CD4-positive, alpha-beta T cell (primary cell): ENCODE measurements around the gene CDK5R2. TPM values are rescaled to one million over a fixed set of nuclear protein-coding genes. Genes with fewer than 3 reads are reported as not detected.

Experiments used
- ATAC-seq: fragments of 200-7000 bp; cut with Tn5 transposase; one replicate; pipeline ENCODE4 v1.10.0; 2022; ENCODE audit warnings: mild to moderate bottlenecking; ENCODE audit not compliant: poor library complexity
- CTCF ChIA-PET: fragments of 350-600 bp; sonication (Branson Sonifier 250); formaldehyde crosslinking; loops from one replicate; lab custom pipeline; 2021; ENCODE audit warnings: antibody characterized with exemption, inconsistent platforms; lab: Charles Lee
- POLR2A ChIA-PET: fragments of 350-600 bp; sonication (Branson Sonifier 250); formaldehyde crosslinking; loops from one replicate; lab custom pipeline; 2021; ENCODE audit warnings: antibody characterized with exemption, inconsistent platforms; lab: Charles Lee
- DNase-seq, 14 experiments: peaks; one replicate each; pipeline ENCODE4 v3.0.0-alpha.2; 2013 to 2020; ENCODE audit warnings: mixed read lengths in 2 of 14
- H3K27ac ChIP-seq, 2 donors: one replicate each; pipeline versions ENCODE4 v1.5.1 to v1.7.0; 2013; ENCODE audit warnings: low read length in 2 of 2, low read depth in 1 of 2, mild to moderate bottlenecking in 1 of 2
- H3K27me3 ChIP-seq, 2 experiments: 1 replicate in 1 of 2; 2 replicates in 1 of 2; pipeline versions ENCODE4 v1.6.1 to v1.7.0; 2013; ENCODE audit warnings: low read length in 2 of 2, control low read depth in 1 of 2, mild to moderate bottlenecking in 1 of 2, moderate library complexity in 1 of 2; ENCODE audit not compliant: insufficient read depth in 2 of 2, control insufficient read depth in 1 of 2
- H3K36me3 ChIP-seq: one replicate; pipeline ENCODE4 v1.6.1; 2013; ENCODE audit warnings: low read length, control low read depth; ENCODE audit not compliant: insufficient read depth
- H3K4me1 ChIP-seq: one replicate; pipeline ENCODE4 v1.6.1; 2013; ENCODE audit warnings: low read length, control low read depth; ENCODE audit not compliant: insufficient read depth
- H3K4me3 ChIP-seq: one replicate; pipeline ENCODE4 v1.5.1; 2013; ENCODE audit warnings: mild to moderate bottlenecking, low read length, moderate library complexity
- H3K9me3 ChIP-seq, 2 experiments: 1 replicate in 1 of 2; 2 replicates in 1 of 2; pipeline versions ENCODE4 v1.6.1 to v1.7.0; 2013; ENCODE audit warnings: low read length in 2 of 2, mild to moderate bottlenecking in 2 of 2, control low read depth in 1 of 2, moderate library complexity in 1 of 2; ENCODE audit not compliant: control insufficient read depth in 1 of 2, insufficient read depth in 1 of 2
- H3K27ac Mint-ChIP-seq: one replicate; pipeline ENCODE4 v1.8.0; 2020; ENCODE audit warnings: mixed read lengths
- H3K27me3 Mint-ChIP-seq: one replicate; pipeline ENCODE4 v1.8.0; 2021; ENCODE audit warnings: mixed read lengths
- H3K36me3 Mint-ChIP-seq: one replicate; pipeline ENCODE4 v1.8.0; 2021; ENCODE audit warnings: low read depth, mixed read lengths
- H3K4me1 Mint-ChIP-seq: one replicate; pipeline ENCODE4 v1.8.0; 2021; ENCODE audit warnings: low read depth, mixed read lengths
- H3K4me3 Mint-ChIP-seq: one replicate; pipeline ENCODE4 v1.8.0; 2020; ENCODE audit warnings: mild to moderate bottlenecking, mixed read lengths
- H3K9me3 Mint-ChIP-seq: one replicate; pipeline ENCODE4 v1.8.0; 2020; ENCODE audit warnings: mixed read lengths
- intact Hi-C, 2 experiments: fragments of 100-400 bp; cut with DNase I in 1 of 2; cut with micrococcal nuclease in 1 of 2; formaldehyde crosslinking; loops; one replicate each; pipeline versions ENCODE4 v1.15.1 to v1.9.0; 2023 to 2025; cut with DNase I, micrococcal nuclease
- total RNA-seq, 174 experiments: library from RNA in 2 of 174; stranded (reverse) in 2 of 174; gene quantifications; one replicate each; pipeline ENCODE4 v1.2.3 and lab custom pipeline; 2021 to 2026
- TF ChIP-seq, protein P1 (sequence below): fragments of 200-600 bp; IDR thresholded peaks from one replicate; pipeline ENCODE4 v1.8.0; 2022; ENCODE audit warnings: antibody characterized with exemption, mild to moderate bottlenecking

CDK5R2 gene
- total RNA-seq, 2 experiments from 2014 or later: not detected

DNA sequence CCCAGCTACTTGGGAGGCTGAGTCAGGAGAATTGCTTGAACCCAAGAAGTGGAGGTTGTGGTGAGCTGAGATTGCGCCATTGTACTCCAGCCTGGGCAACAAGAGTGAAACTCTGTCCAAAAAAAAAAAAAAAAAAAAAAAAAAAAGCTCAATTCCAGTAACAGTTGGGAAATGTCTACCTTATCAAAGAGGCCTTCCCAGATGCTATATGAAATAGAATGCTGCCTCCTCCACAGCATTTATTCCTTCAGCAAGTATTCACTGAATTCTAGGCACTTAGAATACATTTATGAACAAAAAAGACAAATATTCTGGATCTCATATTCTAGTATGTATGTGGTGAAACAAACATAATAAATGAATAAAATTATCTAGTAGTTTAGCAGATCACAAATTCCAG, 12.8 kb upstream of the CDK5R2 start:
- H3K4me1 Mint-ChIP-seq: no peaks in the 10 kb centered on the region
- Histone ChIP-seq H3K27me3 (peaks cover 16 to 47% of the 10 kb centered on the region in 2 experiments), H3K4me1 (no peaks in the 10 kb centered on the region), H3K36me3 (no peaks in the 10 kb centered on the region), H3K9me3 (peaks cover 0 to 3% of the 10 kb centered on the region in 2 experiments), H3K4me3 (no peak overlapping the region), H3K27ac (no peak overlapping the region)
- TF ChIP-seq, protein P1, sequence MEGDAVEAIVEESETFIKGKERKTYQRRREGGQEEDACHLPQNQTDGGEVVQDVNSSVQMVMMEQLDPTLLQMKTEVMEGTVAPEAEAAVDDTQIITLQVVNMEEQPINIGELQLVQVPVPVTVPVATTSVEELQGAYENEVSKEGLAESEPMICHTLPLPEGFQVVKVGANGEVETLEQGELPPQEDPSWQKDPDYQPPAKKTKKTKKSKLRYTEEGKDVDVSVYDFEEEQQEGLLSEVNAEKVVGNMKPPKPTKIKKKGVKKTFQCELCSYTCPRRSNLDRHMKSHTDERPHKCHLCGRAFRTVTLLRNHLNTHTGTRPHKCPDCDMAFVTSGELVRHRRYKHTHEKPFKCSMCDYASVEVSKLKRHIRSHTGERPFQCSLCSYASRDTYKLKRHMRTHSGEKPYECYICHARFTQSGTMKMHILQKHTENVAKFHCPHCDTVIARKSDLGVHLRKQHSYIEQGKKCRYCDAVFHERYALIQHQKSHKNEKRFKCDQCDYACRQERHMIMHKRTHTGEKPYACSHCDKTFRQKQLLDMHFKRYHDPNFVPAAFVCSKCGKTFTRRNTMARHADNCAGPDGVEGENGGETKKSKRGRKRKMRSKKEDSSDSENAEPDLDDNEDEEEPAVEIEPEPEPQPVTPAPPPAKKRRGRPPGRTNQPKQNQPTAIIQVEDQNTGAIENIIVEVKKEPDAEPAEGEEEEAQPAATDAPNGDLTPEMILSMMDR: no peak
- H3K9me3 Mint-ChIP-seq: peaks cover under 1% of the 10 kb centered on the region
- no peak overlapping the region for H3K27ac Mint-ChIP-seq
- DNase-seq (no peak), ATAC-seq (no peak)
- ChIA-PET POLR2A (no interaction called here), CTCF (no interaction called here)
- no peaks in the 10 kb centered on the region for H3K36me3 Mint-ChIP-seq
- intact Hi-C loops: no loop called here
- H3K27me3 Mint-ChIP-seq: peaks cover 66% of the 10 kb centered on the region
- no peak overlapping the region for H3K4me3 Mint-ChIP-seq

DNA sequence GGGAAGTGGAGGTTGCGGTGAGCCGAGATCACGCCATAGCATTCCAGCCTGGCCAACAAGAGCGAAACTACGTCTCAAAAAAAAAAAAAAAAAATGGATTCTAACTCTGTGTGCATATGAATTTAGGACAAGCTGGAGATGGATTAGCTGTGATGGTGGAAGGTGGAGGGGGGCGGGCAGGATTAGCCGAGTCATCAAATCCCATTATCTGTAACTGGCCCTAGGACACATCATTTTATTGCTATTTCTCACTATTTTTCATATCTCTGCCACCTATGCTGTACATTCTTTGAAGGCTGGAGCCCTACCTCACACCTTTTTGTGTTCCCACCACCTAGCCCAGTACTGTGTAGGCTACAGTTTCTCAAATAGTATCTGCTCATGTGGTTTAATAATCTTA, 7.3 kb upstream of the CDK5R2 start:
- intact Hi-C loops: no loop called here
- Histone ChIP-seq H3K4me3 (no peak overlapping the region), H3K4me1 (no peaks in the 10 kb centered on the region), H3K9me3 (no peaks in the 10 kb centered on the region), H3K27me3 (peaks cover 23 to 34% of the 10 kb centered on the region in 2 experiments), H3K36me3 (no peaks in the 10 kb centered on the region), H3K27ac (no peak overlapping the region)
- TF ChIP-seq, protein P1: no peak
- no peaks in the 10 kb centered on the region for H3K4me1 Mint-ChIP-seq
- H3K36me3 Mint-ChIP-seq: no peaks in the 10 kb centered on the region
- ATAC-seq (no peak), DNase-seq (no peak)
- peaks cover 79% of the 10 kb centered on the region for H3K27me3 Mint-ChIP-seq
- ChIA-PET POLR2A (no interaction called here), CTCF (interaction anchor here (1.3 kb wide), 1 partner anchor 11 kb away, joined by 5 read pairs; no protein-coding TSS in a partner anchor)
- no peak overlapping the region for H3K27ac Mint-ChIP-seq
- H3K9me3 Mint-ChIP-seq: no peaks in the 10 kb centered on the region
- H3K4me3 Mint-ChIP-seq: no peak overlapping the region

DNA sequence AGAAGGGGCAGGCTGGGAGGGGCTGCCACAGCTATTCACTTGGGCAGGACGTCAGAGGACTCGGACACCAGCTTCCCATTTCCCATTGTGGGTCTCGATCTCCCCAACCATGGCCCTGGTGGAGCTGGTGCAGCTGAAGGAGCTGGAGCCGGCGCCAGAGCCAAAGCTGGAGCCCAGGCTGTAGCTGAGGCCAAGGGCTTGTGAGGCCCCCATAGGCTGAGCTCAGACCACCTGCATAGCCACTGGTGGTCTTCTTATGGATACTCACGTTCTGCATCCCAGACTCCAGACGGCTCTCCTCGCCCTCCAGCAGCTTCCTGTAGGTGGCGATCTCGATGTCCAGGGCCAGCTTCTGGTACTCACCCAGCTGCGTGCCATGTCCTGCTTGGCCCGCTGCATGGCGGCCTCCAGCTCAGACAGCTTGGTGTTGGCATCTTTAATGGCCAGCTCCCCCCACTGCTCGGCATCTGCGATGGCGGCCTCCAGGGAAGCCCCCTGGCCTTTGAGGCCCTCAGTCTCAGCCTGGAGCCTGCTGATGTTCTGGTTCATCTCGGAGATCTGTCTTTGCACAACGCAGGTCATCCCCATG, 6.0 kb upstream of the CDK5R2 start:
- Histone ChIP-seq H3K4me1 (no peaks in the 10 kb centered on the region), H3K27me3 (peaks cover 30 to 45% of the 10 kb centered on the region in 2 experiments), H3K27ac (no peak overlapping the region), H3K36me3 (no peaks in the 10 kb centered on the region), H3K4me3 (no peak overlapping the region), H3K9me3 (no peaks in the 10 kb centered on the region)
- intact Hi-C loops: no loop called here
- Mint-ChIP-seq H3K27me3 (peaks cover 88% of the 10 kb centered on the region), H3K9me3 (no peaks in the 10 kb centered on the region), H3K4me1 (no peaks in the 10 kb centered on the region), H3K4me3 (no peak overlapping the region), H3K36me3 (no peaks in the 10 kb centered on the region), H3K27ac (no peak overlapping the region)
- no peak for DNase-seq
- POLR2A ChIA-PET: no interaction called here
- no peak for ATAC-seq
- TF ChIP-seq, protein P1: no peak
- CTCF ChIA-PET: interaction anchor here (1.3 kb wide), 2 partner anchors 12 to 27 kb away, joined by 4 to 5 read pairs; no protein-coding TSS in a partner anchor
